Skeletal muscle cell (primary cell): ENCODE data around the gene GLIS1.

Source experiments
- DNase-seq: peaks from one replicate; pipeline ENCODE4 v3.0.0-alpha.2; 2010; ENCODE audit warnings: low read depth
- H3K4me3 ChIP-seq: 2 replicates; pipeline ENCODE4 v1.5.1; 2011; ENCODE audit warnings: low read depth, mild to moderate bottlenecking, control low read depth, low read length, moderate library complexity

The GLIS1 gene

DNA sequence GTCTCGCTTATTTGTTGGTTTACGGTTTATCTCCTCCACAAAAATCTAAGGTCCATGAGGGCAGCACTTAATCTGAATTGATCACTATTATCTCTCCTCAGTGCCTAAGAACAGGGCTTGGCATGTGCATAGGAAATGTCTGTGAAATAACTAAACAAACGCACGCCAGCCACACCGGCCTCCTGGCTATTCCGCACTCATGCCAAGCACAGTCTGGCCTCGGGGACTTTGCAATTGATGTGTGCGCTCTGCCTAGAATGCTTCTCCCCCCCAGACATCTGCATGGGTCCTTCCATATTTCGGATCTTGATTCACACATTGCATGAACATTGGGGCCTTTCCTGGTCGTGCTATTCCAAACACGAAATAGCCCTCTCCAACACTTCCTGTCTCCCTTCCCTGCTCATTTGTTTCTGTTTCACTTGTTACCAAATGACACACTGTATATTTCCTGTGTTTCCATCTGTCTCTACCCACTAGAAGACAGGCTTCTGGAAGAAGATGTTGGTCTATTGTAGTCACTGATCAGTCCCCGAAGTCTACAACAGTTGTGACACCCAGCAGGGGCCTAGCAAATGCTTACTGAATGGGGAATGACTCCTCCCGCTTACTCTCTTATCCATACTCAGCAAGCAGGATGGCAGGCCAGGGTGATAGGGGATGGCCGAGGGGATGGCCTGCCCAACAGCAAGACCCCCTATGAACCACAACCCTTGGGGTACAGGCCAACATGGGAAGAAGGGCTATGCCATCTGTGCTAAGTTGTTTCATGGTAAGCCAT, 93.9 kb downstream of the GLIS1 start:
- no peak overlapping the region for H3K4me3 ChIP-seq
- no peak for DNase-seq

- DNase-seq, result no peak
Measured at GRCh38 chr1:53644496-53644895, 94.5 kb downstream of the GLIS1 start.

GRCh38 chr1:53643881-53644390, 95.0 kb downstream of the GLIS1 start:
- DNase-seq, result no peak
- H3K4me3 ChIP-seq, result no peak overlapping the region

More at GRCh38 chr1:53644496-53644895, 94.5 kb downstream of the GLIS1 start:
- H3K4me3 ChIP-seq, result no peak overlapping the region

DNA sequence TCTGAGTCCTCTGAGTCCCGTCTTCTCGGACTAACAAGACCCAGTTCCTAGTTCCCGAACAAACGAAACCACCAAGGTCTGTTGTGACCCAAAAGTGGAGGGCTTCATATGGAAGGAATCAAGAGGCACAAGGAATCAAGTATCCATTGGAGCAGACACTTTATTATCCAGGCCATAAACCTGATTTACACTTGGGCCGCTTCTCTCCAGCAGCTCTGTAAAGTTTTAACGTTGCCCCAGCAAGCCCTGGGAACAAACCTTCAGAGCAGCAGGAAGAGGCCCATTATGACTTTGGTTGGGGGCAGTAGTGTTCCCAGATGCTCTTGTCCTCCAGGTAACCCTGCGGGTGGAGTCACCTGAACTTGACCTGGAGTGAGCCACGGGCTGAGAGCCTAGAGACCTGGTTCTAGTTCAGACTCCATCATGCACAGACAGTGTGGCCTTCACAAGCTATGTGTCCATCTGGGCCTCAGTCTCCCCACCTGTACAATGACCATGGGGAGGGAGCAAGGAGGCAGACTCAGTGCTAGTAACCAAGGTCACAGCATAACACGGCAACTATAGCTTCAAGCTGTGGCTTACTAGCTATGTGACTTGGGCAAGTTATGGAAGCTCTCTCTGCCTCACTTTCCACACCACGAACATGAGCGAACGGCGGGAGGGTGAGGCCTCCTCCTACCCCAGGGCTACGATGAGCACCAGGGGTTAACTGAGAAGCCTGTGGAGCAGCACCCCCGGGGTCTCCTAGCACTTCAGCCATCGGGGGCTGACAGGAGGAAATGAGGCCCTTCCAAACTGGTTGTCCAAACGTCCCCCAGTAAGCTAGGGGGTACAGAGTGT, 95.7 kb downstream of the GLIS1 start:
- no peak for DNase-seq
- H3K4me3 ChIP-seq, result no peak overlapping the region

DNA sequence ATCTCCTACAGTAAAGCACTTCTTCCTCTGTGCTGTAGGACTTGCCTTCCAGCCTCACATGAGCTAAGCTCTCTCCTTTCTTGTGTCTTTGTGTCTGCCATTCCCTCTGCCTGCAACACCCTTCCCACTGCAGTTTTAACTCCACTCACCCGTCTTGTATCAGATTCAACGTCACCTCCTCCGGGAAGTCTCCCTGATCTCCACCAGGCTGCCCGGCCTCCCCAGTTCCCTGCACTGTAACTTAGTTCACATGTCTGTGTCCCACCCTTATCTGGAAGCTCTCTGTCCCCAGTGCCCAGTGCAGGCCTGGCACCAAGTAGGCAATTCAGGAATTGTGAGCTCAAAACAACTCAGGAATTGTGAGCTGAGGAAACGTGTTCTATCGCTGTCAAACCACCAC, 96.4 kb downstream of the GLIS1 start:
- H3K4me3 ChIP-seq, result no peak overlapping the region
- no peak for DNase-seq

DNA sequence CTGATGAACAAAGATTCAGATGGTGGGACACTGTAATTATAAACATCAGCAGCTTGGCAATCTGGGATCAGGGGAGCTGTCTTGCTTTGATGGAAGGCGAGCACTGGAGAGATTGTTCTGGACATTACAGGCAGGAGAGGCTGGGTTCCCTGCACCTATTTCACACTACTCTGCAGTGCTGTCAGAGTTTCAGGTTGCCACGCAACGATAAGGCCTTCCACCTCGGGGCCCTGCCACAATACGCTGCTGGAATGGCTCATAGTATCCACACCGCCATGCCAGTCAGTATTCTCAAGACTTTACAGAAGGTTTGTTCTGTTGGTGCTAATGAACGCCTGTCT, 96.8 kb downstream of the GLIS1 start:
- DNase-seq, result no peak
- H3K4me3 ChIP-seq, result no peak overlapping the region

GRCh38 chr1:53641481-53642214, 97.3 kb downstream of the GLIS1 start:
- no peak for DNase-seq
- H3K4me3 ChIP-seq, result no peak overlapping the region

- no peak for DNase-seq
- no peak overlapping the region for H3K4me3 ChIP-seq
Measured at GRCh38 chr1:53640701-53641075, 98.3 kb downstream of the GLIS1 start.

DNA sequence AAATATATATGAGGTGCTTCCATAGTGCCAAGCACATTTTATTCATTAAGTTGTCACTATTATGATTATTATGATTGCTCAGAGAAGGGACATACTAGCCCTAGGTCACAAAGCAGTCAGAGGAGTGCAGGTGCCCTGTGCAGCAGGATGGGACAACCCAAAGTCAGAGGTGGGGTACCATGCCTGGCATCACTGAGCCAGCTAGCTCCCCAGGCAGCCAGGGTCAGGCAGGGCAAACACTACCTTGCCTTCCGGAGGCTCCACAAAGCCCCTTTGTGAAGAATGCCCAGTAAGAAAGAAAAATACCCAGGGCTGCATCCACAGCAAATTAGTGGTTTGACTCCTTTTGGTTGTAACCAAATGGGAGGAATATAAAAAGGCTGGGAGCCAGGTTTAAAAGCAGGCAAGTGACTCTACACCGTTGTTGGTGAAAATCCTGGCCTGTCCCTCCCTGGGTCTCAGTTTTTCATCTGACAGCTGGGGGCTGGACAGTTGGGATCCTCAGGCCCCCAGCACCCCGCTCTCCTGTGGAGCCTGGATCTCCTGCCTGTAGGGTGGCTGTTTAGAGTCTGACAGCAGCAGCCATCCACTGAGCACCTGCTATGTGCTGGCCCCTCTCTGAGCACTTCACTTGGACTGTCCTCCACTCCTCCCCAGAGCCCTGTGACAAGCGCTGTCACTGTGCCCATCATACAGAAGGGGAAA, 98.8 kb downstream of the GLIS1 start:
- DNase-seq, result no peak
- H3K4me3 ChIP-seq, result no peak overlapping the region

DNA sequence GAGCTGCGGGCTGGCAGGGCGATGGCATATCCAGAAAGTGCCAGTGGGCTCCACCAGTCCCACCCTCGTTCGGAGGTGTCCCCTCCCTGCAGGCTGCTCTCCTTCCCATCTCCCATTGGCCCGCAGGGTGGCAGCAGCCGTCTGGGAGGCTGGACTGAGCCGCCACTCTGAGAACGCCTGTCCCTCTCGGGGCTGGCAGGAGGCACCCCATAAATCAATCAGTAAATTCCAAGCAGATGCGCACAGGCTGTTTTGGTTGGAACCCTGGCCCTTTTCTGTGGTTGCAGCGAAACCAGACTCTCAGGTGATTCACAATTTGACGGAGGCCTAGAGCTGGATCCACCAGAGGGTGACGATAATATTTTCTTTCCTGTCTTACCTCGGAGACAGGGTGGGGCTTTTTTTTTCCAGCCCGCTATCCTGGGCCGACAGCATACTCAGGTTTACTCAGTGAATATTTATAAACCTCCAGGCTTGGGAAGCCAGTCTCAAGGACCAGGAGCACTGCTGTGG, 99.7 kb downstream of the GLIS1 start:
- peak; percentile 28 for DNase-seq
- H3K4me3 ChIP-seq, result no peak overlapping the region

GRCh38 chr1:53638360-53639035, 100.5 kb downstream of the GLIS1 start:
- no peak overlapping the region for H3K4me3 ChIP-seq
- DNase-seq, result no peak

GRCh38 chr1:53637511-53638359, 101.2 kb downstream of the GLIS1 start:
- DNase-seq, result no peak
- no peak overlapping the region for H3K4me3 ChIP-seq

DNA sequence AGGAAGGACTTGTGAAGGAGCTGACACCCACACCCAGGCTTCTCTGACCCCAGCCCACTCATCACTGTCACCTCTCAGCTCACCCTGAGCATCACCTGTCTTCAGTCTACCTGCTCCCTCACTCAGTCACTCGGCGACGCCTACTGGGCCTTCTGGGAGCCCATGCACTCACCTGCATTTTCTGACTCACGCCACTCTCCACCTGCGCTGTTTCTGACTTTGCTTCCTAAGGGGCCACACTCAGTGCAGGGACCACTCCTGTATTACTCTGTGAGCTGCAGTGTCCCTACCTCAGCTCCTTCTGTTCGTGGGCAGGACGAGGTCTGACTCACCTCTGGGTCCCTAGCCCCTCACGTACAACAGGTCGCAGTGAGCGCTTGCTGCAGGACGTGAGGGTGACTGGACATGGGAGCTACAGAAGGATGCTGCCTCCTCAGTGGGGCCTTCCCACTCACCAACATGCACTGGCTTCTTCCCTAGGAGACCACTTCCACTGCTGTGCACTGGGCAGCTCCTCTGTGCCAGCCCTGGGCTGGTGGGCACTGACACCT, 102.3 kb downstream of the GLIS1 start:
- DNase-seq, result no peak

GRCh38 chr1:53634571-53634979, 104.4 kb downstream of the GLIS1 start:
- DNase-seq, result no peak

More for the DNA sequence above, 102.3 kb downstream of the GLIS1 start:
- no peak overlapping the region for H3K4me3 ChIP-seq

GRCh38 chr1:53633073-53633704, 105.8 kb downstream of the GLIS1 start:
- DNase-seq, result no peak
- no peak overlapping the region for H3K4me3 ChIP-seq

More at GRCh38 chr1:53634571-53634979, 104.4 kb downstream of the GLIS1 start:
- H3K4me3 ChIP-seq, result no peak overlapping the region

DNA sequence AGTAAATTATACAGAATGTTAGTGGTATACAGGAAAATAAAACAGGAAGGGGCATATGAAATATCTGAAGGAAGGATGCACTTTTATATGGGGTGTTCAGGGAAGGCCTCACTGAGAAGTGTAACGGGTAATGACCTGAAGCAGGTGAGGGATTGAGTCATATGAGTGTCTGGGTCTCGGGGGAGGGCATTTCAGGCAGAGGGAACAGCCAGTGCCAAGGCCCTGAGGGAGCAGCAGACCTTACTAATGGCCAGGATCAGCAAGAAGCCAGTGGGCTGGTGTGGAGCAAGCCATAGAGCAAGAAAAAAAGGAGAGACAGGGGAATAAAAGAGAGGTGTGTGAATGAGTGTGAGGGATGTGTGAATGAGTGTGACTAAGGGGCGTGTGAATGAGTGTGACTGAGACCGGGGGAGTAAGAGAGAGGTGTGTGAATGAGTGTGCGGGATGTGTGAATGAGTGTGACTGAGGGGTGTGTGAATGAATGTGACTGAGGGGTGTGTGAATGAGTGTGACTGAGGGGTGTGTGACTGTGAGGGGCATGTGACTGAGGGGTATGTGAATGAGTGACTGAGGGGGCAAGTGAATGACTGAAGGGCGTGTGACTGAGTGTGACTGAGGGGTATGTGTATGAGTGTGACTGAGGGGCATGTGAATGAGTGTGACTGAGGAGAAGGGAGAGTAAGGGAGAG, 107.2 kb downstream of the GLIS1 start:
- no peak for DNase-seq

More for the DNA sequence above, 107.2 kb downstream of the GLIS1 start:
- H3K4me3 ChIP-seq, result no peak overlapping the region
